Measurements from ENCODE around the gene ZNF3.
A peak's percentile ranks its signal among the peaks of the same experiment; 100 is the strongest.

ZNF3 gene

GRCh38 chr7:100109521-100110163 lies 28.1 kb upstream of the ZNF3 start:
- DNase-seq (ENCODE audit: low read depth), result no peak

GRCh38 chr7:100107890-100108289 lies 26.4 kb upstream of the ZNF3 start:
- DNase-seq (ENCODE audit: low read depth), result no peak

- DNase-seq (ENCODE audit: low read depth), result no peak
Observed at GRCh38 chr7:100107125-100107737, 25.7 kb upstream of the ZNF3 start.

- no peak for DNase-seq (ENCODE audit: low read depth)
Observed at GRCh38 chr7:100106633-100107032, 25.1 kb upstream of the ZNF3 start.

GRCh38 chr7:100105534-100105933 lies 24.0 kb upstream of the ZNF3 start:
- no peak for DNase-seq (ENCODE audit: low read depth)

GRCh38 chr7:100102950-100103840 lies 21.7 kb upstream of the ZNF3 start:
- no peak for DNase-seq (ENCODE audit: low read depth)

GRCh38 chr7:100101016-100101862 lies 19.7 kb upstream of the ZNF3 start, which contains the start of the genes AP4M1 and MCM7:
Gene AP4M1 (plus strand): TSS chr7:100101643. CDS start chr7:100101715, 72 bp downstream.
Gene MCM7 (minus strand): TSS chr7:100101397. CDS start chr7:100101294, 103 bp downstream.
- peak; percentile 94 for DNase-seq (ENCODE audit: low read depth)

- peak; percentile 79 for DNase-seq (ENCODE audit: low read depth)
Observed at GRCh38 chr7:100100420-100101015, 19.0 kb upstream of the ZNF3 start.

- DNase-seq (ENCODE audit: low read depth), result no peak
Observed at GRCh38 chr7:100099452-100099851, 17.9 kb upstream of the ZNF3 start.

- no peak for DNase-seq (ENCODE audit: low read depth)
Observed at GRCh38 chr7:100098913-100099312, 17.4 kb upstream of the ZNF3 start.

GRCh38 chr7:100095704-100096103 lies 14.2 kb upstream of the ZNF3 start:
- DNase-seq (ENCODE audit: low read depth), result no peak

- DNase-seq (ENCODE audit: low read depth), result no peak
Observed at GRCh38 chr7:100095289-100095688, 13.8 kb upstream of the ZNF3 start.

- no peak for DNase-seq (ENCODE audit: low read depth)
Observed at GRCh38 chr7:100093925-100094486, 12.5 kb upstream of the ZNF3 start.

- no peak for DNase-seq (ENCODE audit: low read depth)
Observed at GRCh38 chr7:100093498-100093897, 12.0 kb upstream of the ZNF3 start.

- no peak for DNase-seq (ENCODE audit: low read depth)
Observed at GRCh38 chr7:100093054-100093453, 11.5 kb upstream of the ZNF3 start.

GRCh38 chr7:100091411-100092181 lies 10.1 kb upstream of the ZNF3 start:
- DNase-seq (ENCODE audit: low read depth), result no peak

- no peak for DNase-seq (ENCODE audit: low read depth)
Observed at GRCh38 chr7:100090527-100091410, 9.2 kb upstream of the ZNF3 start.

GRCh38 chr7:100089458-100090196 lies 8.1 kb upstream of the ZNF3 start:
- DNase-seq (ENCODE audit: low read depth), result no peak
